ENCODE measurements around the gene GRM1. TPM values are rescaled to one million over a fixed set of nuclear protein-coding genes. Genes with fewer than 3 reads are reported as not detected.

The GRM1 gene
- total RNA-seq, 1 donor from 2014 or later, result 0.05 TPM

- no peaks in the 10 kb centered on the region for H3K79me2 ChIP-seq (ENCODE audit: insufficient read depth, low read length)
- H3K27ac ChIP-seq (ENCODE audit: low read depth, low read length), result no peak overlapping the region
- H3K27me3 Mint-ChIP-seq (ENCODE audit: low read depth, unreplicated experiment), result no peaks in the 10 kb centered on the region
- no peaks in the 10 kb centered on the region for H3K4me1 ChIP-seq (ENCODE audit: insufficient read depth, low read length)
- no peak overlapping the region for H3K4me2 ChIP-seq (ENCODE audit: low read length)
- H3K9me3 ChIP-seq (ENCODE audit: insufficient read depth, low read depth, low read length), result no peaks in the 10 kb centered on the region
- no peaks in the 10 kb centered on the region for H3K9me3 Mint-ChIP-seq (ENCODE audit: unreplicated experiment)
- H3K27me3 ChIP-seq (ENCODE audit: insufficient read depth, low read length), result no peaks in the 10 kb centered on the region
- no peak overlapping the region for H3K4me3 Mint-ChIP-seq (ENCODE audit: unreplicated experiment)
- H3K27ac Mint-ChIP-seq (ENCODE audit: unreplicated experiment), result no peak overlapping the region
- H4K20me1 ChIP-seq (ENCODE audit: insufficient read depth, low read length), result no peaks in the 10 kb centered on the region
- H3K4me3 ChIP-seq (ENCODE audit: insufficient read depth, low read depth, low read length), result no peak overlapping the region
- DNase-seq (ENCODE audit: low read depth) (peak; percentile 9), FAIRE-seq (no peak)
- H2AFZ ChIP-seq (ENCODE audit: low read depth, low read length), result no peak overlapping the region
- TF ChIP-seq, protein P1, sequence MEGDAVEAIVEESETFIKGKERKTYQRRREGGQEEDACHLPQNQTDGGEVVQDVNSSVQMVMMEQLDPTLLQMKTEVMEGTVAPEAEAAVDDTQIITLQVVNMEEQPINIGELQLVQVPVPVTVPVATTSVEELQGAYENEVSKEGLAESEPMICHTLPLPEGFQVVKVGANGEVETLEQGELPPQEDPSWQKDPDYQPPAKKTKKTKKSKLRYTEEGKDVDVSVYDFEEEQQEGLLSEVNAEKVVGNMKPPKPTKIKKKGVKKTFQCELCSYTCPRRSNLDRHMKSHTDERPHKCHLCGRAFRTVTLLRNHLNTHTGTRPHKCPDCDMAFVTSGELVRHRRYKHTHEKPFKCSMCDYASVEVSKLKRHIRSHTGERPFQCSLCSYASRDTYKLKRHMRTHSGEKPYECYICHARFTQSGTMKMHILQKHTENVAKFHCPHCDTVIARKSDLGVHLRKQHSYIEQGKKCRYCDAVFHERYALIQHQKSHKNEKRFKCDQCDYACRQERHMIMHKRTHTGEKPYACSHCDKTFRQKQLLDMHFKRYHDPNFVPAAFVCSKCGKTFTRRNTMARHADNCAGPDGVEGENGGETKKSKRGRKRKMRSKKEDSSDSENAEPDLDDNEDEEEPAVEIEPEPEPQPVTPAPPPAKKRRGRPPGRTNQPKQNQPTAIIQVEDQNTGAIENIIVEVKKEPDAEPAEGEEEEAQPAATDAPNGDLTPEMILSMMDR (IDR thresholded peaks at IDR 0.05; ENCODE audit: insufficient read depth, low read depth, low read length), result no peak
- TF ChIP-seq EZH2 (IDR thresholded peaks at IDR 0.05; ENCODE audit: insufficient read depth, low read length), result no peak
- H3K4me1 Mint-ChIP-seq (ENCODE audit: low read depth, unreplicated experiment), result no peaks in the 10 kb centered on the region
- no peak overlapping the region for H3K9ac ChIP-seq (ENCODE audit: low read length)
- no peaks in the 10 kb centered on the region for H3K36me3 Mint-ChIP-seq (ENCODE audit: low read depth, unreplicated experiment)
- H3K36me3 ChIP-seq (ENCODE audit: insufficient read depth, low read length), result no peaks in the 10 kb centered on the region
Observed at GRCh38 chr6:146315381-146316174, 286.7 kb downstream of the GRM1 start.

DNA sequence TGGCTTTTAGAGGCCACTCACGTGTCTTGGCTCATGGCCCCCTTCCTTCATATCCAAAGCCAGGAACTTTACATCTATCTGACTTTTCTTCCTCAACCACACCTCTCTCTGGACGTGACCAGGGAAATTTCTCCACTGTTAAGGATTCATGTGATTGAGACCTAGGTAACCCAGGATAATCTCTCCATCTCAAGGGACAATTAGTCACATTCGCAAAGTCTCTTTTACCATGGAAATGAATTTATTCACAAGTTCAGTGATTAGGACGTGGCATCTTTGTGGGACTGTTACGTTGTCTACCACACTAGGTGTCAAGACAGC, 287.3 kb downstream of the GRM1 start:
- no peaks in the 10 kb centered on the region for H3K4me1 Mint-ChIP-seq (ENCODE audit: low read depth, unreplicated experiment)
- no peak overlapping the region for H3K9ac ChIP-seq (ENCODE audit: low read length)
- DNase-seq (ENCODE audit: low read depth) (no peak), FAIRE-seq (no peak)
- no peak overlapping the region for H3K27ac Mint-ChIP-seq (ENCODE audit: unreplicated experiment)
- no peaks in the 10 kb centered on the region for H4K20me1 ChIP-seq (ENCODE audit: insufficient read depth, low read length)
- no peaks in the 10 kb centered on the region for H3K27me3 Mint-ChIP-seq (ENCODE audit: low read depth, unreplicated experiment)
- H3K79me2 ChIP-seq (ENCODE audit: insufficient read depth, low read length), result no peaks in the 10 kb centered on the region
- H3K27me3 ChIP-seq (ENCODE audit: insufficient read depth, low read length), result no peaks in the 10 kb centered on the region
- no peaks in the 10 kb centered on the region for H3K9me3 Mint-ChIP-seq (ENCODE audit: unreplicated experiment)
- H3K4me2 ChIP-seq (ENCODE audit: low read length), result no peak overlapping the region
- no peak overlapping the region for H3K27ac ChIP-seq (ENCODE audit: low read depth, low read length)
- H2AFZ ChIP-seq (ENCODE audit: low read depth, low read length), result no peak overlapping the region
- TF ChIP-seq EZH2 (IDR thresholded peaks at IDR 0.05; ENCODE audit: insufficient read depth, low read length), result no peak
- TF ChIP-seq, protein P1 (IDR thresholded peaks at IDR 0.05; ENCODE audit: insufficient read depth, low read depth, low read length), result no peak
- no peaks in the 10 kb centered on the region for H3K36me3 ChIP-seq (ENCODE audit: insufficient read depth, low read length)
- H3K4me3 ChIP-seq (ENCODE audit: insufficient read depth, low read depth, low read length), result no peak overlapping the region
- H3K4me3 Mint-ChIP-seq (ENCODE audit: unreplicated experiment), result no peak overlapping the region
- H3K9me3 ChIP-seq (ENCODE audit: insufficient read depth, low read depth, low read length), result no peaks in the 10 kb centered on the region
- H3K36me3 Mint-ChIP-seq (ENCODE audit: low read depth, unreplicated experiment), result no peaks in the 10 kb centered on the region
- no peaks in the 10 kb centered on the region for H3K4me1 ChIP-seq (ENCODE audit: insufficient read depth, low read length)

DNA sequence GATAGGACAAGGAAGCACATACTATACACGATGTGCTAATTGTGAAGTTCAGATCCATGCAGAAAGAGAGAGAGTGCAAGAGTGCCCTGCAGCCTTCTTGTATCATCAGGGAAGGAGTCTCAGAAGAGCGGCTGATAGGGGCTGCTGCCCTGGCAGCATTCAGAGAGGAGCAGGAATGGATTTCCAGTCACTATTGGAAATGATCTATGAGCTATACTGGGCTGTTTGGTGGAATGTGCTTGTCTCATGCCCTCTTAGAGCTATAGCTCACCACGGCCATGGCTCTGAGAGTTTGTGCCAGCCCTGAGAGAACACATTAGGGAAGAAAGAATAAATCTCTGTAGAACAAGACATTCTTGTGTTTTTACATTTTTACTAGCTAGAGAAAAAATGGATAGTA, 302.2 kb downstream of the GRM1 start:
- H3K27ac Mint-ChIP-seq (ENCODE audit: unreplicated experiment), result no peak overlapping the region

More for the DNA sequence above, 302.2 kb downstream of the GRM1 start:
- no peak for DNase-seq (ENCODE audit: low read depth)
- H2AFZ ChIP-seq (ENCODE audit: low read depth, low read length), result no peak overlapping the region
- no peaks in the 10 kb centered on the region for H4K20me1 ChIP-seq (ENCODE audit: insufficient read depth, low read length)
- no peaks in the 10 kb centered on the region for H3K4me1 ChIP-seq (ENCODE audit: insufficient read depth, low read length)
- no peak overlapping the region for H3K4me3 Mint-ChIP-seq (ENCODE audit: unreplicated experiment)
- no peaks in the 10 kb centered on the region for H3K36me3 ChIP-seq (ENCODE audit: insufficient read depth, low read length)
- H3K9me3 ChIP-seq (ENCODE audit: insufficient read depth, low read depth, low read length), result no peaks in the 10 kb centered on the region
- H3K9me3 Mint-ChIP-seq (ENCODE audit: unreplicated experiment), result peaks cover 5% of the 10 kb centered on the region
- H3K27me3 ChIP-seq (ENCODE audit: insufficient read depth, low read length), result no peaks in the 10 kb centered on the region
- TF ChIP-seq EZH2 (IDR thresholded peaks at IDR 0.05; ENCODE audit: insufficient read depth, low read length), result no peak
- FAIRE-seq, result no peak
- H3K4me2 ChIP-seq (ENCODE audit: low read length), result no peak overlapping the region
- no peaks in the 10 kb centered on the region for H3K36me3 Mint-ChIP-seq (ENCODE audit: low read depth, unreplicated experiment)
- H3K27ac ChIP-seq (ENCODE audit: low read depth, low read length), result no peak overlapping the region
- peaks cover 1% of the 10 kb centered on the region for H3K4me1 Mint-ChIP-seq (ENCODE audit: low read depth, unreplicated experiment)
- H3K27me3 Mint-ChIP-seq (ENCODE audit: low read depth, unreplicated experiment), result no peaks in the 10 kb centered on the region
- H3K4me3 ChIP-seq (ENCODE audit: insufficient read depth, low read depth, low read length), result no peak overlapping the region
- no peaks in the 10 kb centered on the region for H3K79me2 ChIP-seq (ENCODE audit: insufficient read depth, low read length)
- no peak overlapping the region for H3K9ac ChIP-seq (ENCODE audit: low read length)

Measured in astrocyte (in vitro differentiated cells and primary cell).